HL-60 (cell line): ENCODE measurements around the gene CYTIP.

ENCODE experiments used
- DNase-seq, 2 experiments: peaks; one replicate each; pipeline ENCODE4 v3.0.0-alpha.2; 2010 to 2020; ENCODE audit warnings: low read depth in 1 of 2, low spot score in 1 of 2
- H3K27ac ChIP-seq: fragments of 250-450 bp; sonication (Bioruptor Pico); replicated peaks from 2 replicates; pipeline ENCODE4 v1.5.1; 2020; ENCODE audit warnings: mild to moderate bottlenecking, moderate library complexity
- H3K27me3 ChIP-seq: fragments of 250-450 bp; sonication (Bioruptor Pico); 2 replicates; pipeline ENCODE4 v1.5.1; 2021; ENCODE audit warnings: mild to moderate bottlenecking, moderate library complexity; ENCODE audit not compliant: insufficient read depth, poor library complexity, severe bottlenecking
- H3K4me3 ChIP-seq: replicated peaks from 2 replicates; pipeline ENCODE4 v1.5.1; 2011; ENCODE audit warnings: mild to moderate bottlenecking, control low read depth, low read length; ENCODE audit not compliant: insufficient read depth
- GABPA ChIP-seq: IDR thresholded peaks from 2 replicates; pipeline ENCODE4 v1.6.1; 2012; ENCODE audit warnings: low read depth
- POLR2AphosphoS5 ChIP-seq: IDR thresholded peaks from 2 replicates; pipeline ENCODE4 v1.6.1; 2012; ENCODE audit warnings: low read depth
- SPI1 ChIP-seq: IDR thresholded peaks from 2 replicates; pipeline ENCODE4 v1.6.1; 2012; ENCODE audit warnings: low read depth, mild to moderate bottlenecking, borderline replicate concordance
- TF ChIP-seq, protein P1 (sequence below): IDR thresholded peaks from 2 replicates; pipeline ENCODE4 v1.6.1; 2012; ENCODE audit warnings: low read depth; ENCODE audit not compliant: insufficient replicate concordance
- TF ChIP-seq, protein P2 (sequence below): IDR thresholded peaks from one replicate; pipeline ENCODE4 v1.5.1; 2011; ENCODE audit warnings: low read length, control low read depth, inconsistent platforms; ENCODE audit not compliant: insufficient read depth

The CYTIP gene

DNA sequence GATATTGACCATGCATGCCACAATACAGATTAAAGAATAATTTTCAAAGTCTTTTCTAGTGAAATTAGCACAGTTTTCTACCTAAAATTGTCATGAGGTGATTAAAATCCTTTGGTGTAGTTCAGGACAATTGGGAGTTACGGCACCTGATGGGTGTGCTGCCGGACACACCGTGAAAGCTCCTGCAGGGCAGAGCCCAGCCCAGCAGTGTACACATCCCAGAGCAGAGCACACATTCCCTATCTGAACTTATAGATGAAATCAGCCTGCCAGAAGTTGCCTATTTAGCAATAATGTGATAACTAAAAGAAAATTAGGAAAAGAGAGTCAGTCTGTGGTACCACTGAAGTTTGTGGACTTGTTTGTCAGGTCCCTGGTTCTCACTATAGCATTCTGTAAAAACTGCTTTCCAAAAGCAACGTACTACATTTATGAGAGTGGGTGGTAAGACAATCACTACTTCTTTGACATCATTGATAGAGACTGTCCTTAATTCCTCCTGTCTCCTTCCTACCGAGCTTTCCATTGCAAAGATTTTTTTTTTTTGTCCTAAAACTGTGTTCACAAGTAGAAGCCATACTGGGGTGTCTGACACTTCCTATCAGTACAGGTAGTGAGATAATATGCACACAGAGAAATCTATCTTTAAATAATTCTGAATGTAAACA, 3.4 kb downstream of the CYTIP start:
- TF ChIP-seq GABPA (no peak), POLR2AphosphoS5 (no peak), SPI1 (no peak)
- TF ChIP-seq, protein P1, sequence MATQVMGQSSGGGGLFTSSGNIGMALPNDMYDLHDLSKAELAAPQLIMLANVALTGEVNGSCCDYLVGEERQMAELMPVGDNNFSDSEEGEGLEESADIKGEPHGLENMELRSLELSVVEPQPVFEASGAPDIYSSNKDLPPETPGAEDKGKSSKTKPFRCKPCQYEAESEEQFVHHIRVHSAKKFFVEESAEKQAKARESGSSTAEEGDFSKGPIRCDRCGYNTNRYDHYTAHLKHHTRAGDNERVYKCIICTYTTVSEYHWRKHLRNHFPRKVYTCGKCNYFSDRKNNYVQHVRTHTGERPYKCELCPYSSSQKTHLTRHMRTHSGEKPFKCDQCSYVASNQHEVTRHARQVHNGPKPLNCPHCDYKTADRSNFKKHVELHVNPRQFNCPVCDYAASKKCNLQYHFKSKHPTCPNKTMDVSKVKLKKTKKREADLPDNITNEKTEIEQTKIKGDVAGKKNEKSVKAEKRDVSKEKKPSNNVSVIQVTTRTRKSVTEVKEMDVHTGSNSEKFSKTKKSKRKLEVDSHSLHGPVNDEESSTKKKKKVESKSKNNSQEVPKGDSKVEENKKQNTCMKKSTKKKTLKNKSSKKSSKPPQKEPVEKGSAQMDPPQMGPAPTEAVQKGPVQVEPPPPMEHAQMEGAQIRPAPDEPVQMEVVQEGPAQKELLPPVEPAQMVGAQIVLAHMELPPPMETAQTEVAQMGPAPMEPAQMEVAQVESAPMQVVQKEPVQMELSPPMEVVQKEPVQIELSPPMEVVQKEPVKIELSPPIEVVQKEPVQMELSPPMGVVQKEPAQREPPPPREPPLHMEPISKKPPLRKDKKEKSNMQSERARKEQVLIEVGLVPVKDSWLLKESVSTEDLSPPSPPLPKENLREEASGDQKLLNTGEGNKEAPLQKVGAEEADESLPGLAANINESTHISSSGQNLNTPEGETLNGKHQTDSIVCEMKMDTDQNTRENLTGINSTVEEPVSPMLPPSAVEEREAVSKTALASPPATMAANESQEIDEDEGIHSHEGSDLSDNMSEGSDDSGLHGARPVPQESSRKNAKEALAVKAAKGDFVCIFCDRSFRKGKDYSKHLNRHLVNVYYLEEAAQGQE: no peak
- Histone ChIP-seq H3K4me3 (no peak overlapping the region; the same call in 1 of the 2 replicates), H3K27ac (peak overlapping the region; percentile 59), H3K27me3 (no peaks in the 10 kb centered on the region)
- no peak for DNase-seq

DNA sequence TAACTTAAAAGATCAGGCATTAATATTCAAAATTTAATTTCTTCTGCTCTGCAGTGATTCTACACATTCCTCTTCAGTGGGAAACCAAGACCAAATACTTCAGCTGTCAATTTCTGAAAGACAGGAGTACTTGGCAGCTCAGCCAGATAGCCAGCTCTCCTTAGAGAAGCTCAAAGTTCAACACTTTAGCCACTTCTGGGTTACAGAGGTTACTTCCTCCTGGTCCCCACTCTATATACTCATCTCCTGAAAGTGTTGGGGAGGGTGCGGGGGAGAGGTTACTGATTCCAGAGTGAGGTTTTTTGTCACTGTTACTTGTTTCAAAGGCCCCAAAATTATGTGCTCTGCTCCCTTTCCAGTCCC, 4.1 kb downstream of the CYTIP start:
- no peak overlapping the region for H3K4me3 ChIP-seq
- TF ChIP-seq POLR2AphosphoS5 (no peak), GABPA (no peak), SPI1 (no peak)
- TF ChIP-seq, protein P1: no peak
- TF ChIP-seq, protein P2, sequence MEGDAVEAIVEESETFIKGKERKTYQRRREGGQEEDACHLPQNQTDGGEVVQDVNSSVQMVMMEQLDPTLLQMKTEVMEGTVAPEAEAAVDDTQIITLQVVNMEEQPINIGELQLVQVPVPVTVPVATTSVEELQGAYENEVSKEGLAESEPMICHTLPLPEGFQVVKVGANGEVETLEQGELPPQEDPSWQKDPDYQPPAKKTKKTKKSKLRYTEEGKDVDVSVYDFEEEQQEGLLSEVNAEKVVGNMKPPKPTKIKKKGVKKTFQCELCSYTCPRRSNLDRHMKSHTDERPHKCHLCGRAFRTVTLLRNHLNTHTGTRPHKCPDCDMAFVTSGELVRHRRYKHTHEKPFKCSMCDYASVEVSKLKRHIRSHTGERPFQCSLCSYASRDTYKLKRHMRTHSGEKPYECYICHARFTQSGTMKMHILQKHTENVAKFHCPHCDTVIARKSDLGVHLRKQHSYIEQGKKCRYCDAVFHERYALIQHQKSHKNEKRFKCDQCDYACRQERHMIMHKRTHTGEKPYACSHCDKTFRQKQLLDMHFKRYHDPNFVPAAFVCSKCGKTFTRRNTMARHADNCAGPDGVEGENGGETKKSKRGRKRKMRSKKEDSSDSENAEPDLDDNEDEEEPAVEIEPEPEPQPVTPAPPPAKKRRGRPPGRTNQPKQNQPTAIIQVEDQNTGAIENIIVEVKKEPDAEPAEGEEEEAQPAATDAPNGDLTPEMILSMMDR: no peak
- peak overlapping the region; percentile 44 for H3K27ac ChIP-seq
- DNase-seq: peak in 1 of 2 experiments; percentile 60
- H3K27me3 ChIP-seq: no peaks in the 10 kb centered on the region

DNA sequence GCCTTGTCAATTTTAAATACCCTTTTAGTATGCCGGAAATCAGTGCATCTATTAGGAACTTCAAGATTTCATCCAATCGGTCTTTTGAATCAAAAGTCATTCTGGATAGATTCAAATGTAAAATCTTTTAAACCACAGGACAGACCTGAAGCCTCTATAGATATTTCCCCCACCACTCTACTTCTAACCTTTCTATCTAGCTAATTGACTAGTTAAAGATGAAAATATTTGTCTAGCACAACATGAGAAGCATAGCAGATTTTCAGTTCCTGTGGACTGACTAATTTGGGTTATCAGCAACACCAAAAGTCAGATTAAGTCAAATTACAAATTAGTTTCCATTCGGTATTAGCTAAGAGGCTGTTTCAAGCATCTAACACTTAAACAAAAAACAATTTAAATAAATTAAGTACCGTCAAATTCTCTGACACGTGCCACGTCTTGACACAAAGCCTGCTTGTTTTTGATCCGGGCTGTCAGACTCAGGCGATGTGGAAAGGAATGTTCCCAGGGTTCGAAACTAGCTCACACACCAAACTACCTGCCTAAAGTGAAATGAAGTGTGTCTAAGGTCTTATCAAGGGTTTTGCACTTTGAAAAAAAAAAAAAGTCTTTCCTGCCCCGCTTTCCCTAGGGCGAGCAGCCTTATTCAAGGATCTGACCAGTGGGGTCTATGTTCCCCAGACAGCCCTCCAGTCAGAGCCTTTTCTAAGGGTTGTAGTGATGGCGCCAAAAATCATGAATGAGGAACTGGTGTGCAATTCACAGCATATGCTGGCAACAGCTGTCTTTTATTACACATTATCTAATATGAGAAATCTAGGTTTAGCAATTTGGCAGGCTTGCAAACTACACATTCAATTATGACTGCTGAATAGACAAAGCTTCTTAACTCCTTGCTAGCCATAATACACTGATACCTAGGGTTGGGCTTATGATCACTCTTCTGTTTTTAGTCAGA, 4.7 kb downstream of the CYTIP start:
- Histone ChIP-seq H3K27me3 (no peaks in the 10 kb centered on the region), H3K4me3 (no peak overlapping the region), H3K27ac (peak overlapping the region; percentile 44)
- TF ChIP-seq SPI1: peak; percentile 84; the same call in 1 of the 2 replicates
- TF ChIP-seq, protein P2: no peak
- DNase-seq: peak in 1 of 2 experiments; percentile 30

DNA sequence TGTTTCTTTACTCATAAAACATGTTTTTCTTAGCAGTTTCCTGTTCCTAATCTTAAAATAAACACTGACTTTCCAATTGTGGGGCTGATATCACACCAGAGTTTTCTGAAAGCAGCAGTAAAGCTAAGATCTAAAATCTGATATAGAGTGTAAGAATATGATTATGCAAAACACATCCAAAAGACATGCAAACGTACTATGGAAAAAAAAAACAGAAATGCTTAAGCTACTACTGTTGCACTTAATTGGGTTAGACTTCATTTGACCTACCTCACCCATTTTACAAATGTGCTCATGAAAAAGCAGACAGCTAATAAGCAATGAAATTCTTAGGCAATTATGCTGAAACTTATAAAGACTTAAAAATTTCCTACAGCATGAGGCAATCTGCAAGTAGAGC, 10.5 kb downstream of the CYTIP start:
- H3K4me3 ChIP-seq: no peak overlapping the region
- H3K27ac ChIP-seq: no peak overlapping the region
- TF ChIP-seq SPI1: no peak
- TF ChIP-seq, protein P1: no peak
- TF ChIP-seq, protein P2: no peak
- TF ChIP-seq GABPA: no peak
- no peak for TF ChIP-seq POLR2AphosphoS5
- no peaks in the 10 kb centered on the region for H3K27me3 ChIP-seq
- no peak for DNase-seq
